NK-92 treated with Interleukin-12 subunit alpha and Interleukin-12 subunit beta, amount 100 ng/mL, for 24 hours (cell line): ENCODE results near the gene RASGEF1C.

Experiments
- DNase-seq: peaks from one replicate; lab custom pipeline; 2025; lab: John Stamatoyannopoulos, UW

RASGEF1C gene

GRCh38 chr5:180179442-180180420 is 29.3 kb downstream of the RASGEF1C start:
- DNase-seq, result no peak

DNA sequence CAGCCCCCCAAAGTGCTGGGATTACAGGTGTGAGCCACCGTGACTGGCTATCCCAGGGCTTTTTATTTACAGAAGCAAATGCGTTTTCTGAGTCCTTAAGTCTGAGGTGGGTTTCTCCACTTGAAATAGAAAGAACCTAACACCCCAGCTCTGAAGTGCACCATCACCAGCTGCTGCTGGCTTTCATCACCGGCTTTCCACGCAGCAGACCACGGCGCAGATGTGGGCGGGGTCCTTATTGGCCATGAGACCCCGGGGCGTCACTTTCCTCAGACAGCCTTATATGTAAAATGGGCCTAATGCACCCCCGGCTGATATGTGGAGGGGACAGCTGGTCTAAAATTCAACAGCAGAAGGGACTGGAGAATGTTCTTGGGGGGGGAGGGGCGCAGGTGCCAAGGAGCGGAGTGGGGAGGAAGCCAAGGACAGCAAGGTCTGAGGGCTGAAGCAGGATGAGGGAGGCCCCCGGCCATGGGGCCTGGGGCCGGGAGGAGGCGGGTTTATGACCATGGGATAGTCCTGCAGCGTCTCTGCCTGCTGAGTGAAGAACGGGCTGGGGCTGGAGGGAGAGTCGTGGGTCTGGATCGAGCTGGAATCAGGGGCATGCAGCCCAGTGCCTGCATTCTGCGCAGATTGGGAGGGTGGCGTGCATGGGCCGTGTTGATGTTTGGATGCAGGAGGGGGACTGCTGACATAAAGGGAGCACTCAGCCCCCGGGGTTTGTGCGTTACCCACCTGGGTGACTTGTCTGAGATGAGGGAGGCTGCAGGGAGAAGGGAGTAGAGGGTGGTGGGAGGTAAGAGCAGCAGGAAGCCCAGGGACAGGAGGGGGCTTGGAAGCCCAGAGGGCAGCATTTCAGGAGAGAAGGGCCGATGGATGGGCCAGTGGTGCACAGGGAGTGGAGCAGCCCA is 30.2 kb downstream of the RASGEF1C start:
- DNase-seq, result no peak

DNA sequence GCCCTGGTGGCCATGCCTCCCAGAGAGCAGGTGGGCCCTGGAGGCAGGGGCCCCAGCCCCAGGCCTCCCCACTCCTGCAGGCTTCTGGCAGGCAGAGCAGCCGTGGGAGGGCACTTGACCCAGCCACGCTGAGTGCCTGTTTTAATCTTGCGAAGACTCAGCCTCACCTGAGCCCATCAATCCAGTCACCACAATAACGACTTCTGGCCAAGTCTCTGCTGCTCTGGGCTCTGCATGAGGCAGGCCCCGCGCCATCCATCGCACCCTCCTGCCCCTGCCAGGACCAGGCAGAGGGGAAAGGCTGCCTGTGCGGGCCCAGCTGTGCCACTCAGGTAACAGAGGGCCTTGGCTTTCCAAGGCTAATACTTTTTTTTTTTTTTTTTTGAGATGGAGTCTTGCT is 32.8 kb downstream of the RASGEF1C start:
- no peak for DNase-seq

- DNase-seq, result no peak
These were observed 34.0 kb downstream of the RASGEF1C start for GRCh38 chr5:180175015-180175431.

GRCh38 chr5:180174587-180174972 is 34.4 kb downstream of the RASGEF1C start:
- no peak for DNase-seq

GRCh38 chr5:180173875-180174586 is 35.0 kb downstream of the RASGEF1C start:
- DNase-seq, result no peak

- DNase-seq, result no peak
These were observed 35.8 kb downstream of the RASGEF1C start for GRCh38 chr5:180173198-180173544.

- DNase-seq, result no peak
These were observed 36.4 kb downstream of the RASGEF1C start for GRCh38 chr5:180172447-180173197.

- DNase-seq, result no peak
These were observed 37.4 kb downstream of the RASGEF1C start for GRCh38 chr5:180171568-180172094.

- no peak for DNase-seq
These were observed 38.0 kb downstream of the RASGEF1C start for GRCh38 chr5:180170810-180171567.

DNA sequence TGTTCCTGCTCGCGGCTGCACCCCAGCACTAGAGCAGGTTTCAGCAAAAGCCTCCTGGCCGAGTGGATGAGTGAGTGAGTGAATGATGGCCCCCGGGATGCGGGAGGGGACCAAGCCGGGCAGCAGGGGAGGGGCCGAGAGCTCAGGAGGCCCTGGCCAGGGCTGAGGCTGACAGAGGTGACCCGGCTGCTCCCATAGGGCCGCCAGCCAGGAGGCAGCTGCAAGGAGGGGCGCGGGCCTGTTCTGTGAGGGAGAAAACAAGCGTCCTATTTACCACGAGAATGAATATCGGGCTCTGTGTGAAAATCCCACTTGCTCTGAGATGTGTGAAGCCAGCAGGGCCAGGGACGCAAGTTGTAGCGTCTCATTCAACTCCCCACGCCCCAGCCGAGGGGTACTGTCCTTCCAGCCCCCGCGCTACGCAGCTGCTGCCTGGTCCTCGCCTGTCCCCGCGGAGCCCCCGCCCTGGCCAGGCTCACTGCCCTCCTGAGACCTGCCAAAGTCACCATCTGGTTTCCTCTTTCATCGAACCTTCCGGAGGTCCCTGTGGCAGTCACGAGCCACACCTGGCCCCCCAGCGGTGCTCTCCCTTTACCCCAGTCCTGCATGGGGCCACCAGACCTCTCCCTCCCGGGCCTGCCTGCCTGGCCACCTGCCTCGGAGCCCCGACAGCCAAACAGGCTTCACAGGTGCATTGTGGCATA is 38.8 kb downstream of the RASGEF1C start:
- no peak for DNase-seq

GRCh38 chr5:180169248-180170105 is 39.5 kb downstream of the RASGEF1C start:
- no peak for DNase-seq

DNA sequence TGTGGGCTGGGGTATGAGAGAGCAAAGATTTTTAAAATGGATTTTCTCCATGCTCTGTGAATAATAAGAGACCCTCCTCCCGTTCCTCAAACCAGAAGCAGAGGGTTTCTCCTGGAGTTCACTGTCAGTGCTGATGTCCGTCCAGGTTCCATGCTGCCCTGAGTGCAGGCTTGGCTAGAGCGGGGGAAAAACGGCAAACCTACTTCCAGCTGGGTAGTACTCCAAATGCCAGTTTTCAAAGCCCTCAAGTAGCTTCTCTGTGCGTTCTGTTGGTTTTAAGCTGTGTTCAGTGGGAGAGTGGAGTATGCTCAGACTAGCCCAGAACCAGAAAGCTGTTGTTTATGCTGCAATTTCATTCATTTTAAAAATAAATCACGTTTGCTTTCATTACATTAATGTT is 40.3 kb downstream of the RASGEF1C start:
- DNase-seq, result no peak

DNA sequence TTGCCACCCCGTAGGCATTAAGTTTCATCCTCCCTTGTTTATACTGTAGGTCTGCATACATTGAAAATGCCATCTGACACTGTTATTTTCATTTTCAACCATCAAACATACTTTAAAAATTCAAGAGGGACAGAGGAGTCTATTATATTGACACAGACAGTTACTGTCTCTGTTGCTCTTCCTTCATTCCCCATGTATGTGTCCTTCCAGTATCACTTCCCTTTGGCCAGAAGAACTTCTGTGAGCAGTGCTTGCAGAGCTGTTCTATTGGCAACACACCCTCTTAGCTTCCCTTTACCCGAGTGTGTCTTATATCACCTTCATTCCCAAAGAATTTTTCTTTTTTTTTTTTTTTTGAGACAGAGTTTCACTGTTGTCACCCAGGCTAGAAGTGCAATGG is 42.8 kb downstream of the RASGEF1C start:
- no peak for DNase-seq

GRCh38 chr5:180162304-180162661 is 46.7 kb downstream of the RASGEF1C start:
- DNase-seq, result no peak

DNA sequence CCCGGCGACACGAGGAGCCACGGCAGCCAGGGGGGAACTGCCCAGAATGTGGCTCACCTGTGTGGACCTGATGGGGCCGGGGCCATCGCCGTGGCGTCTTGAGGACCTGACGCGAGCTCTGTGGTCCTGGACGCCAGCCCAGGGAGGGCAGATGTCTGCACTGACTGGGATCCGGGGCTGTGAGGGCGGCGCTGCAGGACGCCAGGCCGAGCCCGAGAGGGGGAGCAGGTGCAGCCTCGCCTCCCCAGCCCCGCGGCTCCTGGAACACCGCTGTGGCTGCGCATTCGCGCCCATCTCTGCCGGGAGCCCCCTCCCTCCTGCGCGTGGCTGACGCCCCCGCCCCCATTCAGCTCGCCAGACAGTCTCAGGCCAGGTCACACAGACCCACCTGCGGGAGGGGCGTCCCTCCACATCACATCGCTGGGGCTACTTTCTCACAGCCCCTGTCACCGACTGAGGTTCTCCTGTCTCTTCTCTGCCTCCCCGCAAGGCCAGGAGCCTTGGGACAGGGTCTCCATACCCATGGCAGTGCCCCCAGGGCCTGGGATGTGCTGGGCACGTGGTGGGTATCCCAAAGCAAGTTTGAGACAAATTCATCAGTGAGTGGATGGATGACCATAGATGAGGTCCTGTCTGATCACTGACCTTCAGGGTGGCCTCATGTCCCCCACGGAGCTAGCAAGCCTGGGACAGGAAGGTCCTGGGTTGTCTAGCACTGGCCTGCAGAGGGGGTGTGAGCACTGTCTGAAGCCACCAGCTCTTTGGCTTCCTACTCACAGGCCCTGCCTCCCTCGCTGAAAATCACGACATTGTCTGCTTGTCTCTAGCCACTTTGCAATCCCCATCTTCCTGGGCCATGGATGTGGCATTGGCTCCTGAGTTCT is 47.3 kb downstream of the RASGEF1C start:
- no peak for DNase-seq

DNA sequence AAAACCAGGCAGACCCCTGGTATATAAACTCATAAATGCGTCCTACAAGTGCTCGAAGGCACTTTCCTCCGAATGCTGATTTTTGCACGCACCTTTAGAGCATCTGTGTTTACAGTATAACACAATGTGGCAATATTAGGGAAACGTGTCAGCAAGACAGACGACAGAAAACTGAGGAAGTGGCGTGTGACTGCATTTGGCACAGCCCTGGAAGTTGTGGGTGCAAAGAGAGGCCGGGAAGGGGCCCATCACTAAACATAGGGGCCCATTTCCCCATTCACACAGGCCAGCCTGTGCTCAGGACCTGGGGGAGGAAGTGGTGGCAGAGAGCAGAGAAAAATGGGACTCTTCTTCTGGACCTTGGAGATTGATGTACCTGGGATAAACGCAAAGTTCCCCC is 48.2 kb downstream of the RASGEF1C start:
- no peak for DNase-seq

DNA sequence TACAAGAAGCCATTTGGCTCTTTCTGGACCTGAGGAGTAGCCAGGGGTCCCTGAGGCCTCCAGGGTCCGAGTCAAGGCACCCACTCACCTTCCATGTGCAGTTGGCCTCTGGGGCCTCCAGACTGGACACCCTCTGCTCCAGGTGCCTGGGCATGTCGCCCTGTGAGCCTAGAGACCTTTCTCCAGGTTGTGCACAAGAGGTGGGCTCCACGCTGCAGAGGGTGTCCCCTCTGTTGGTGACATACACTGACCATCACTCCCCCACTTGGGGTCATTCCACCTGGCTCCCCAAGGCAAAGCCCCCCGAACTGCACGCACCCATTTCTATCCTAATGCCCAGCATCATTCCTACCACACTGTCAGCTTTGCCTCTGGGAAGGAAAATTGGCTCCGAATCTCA is 48.8 kb downstream of the RASGEF1C start:
- no peak for DNase-seq
